NB4 (cell line): ENCODE results near the gene EMC10.

Experiments used
- DNase-seq: peaks from one replicate; pipeline ENCODE4 v3.0.0; 2010; ENCODE audit warnings: low read depth
- H3K4me3 ChIP-seq: one replicate; pipeline ENCODE4 v1.5.1; 2011; ENCODE audit warnings: mild to moderate bottlenecking, low read depth, low read length, moderate library complexity
- CTCF ChIP-seq: IDR thresholded peaks from one replicate; pipeline ENCODE4 v1.5.1; 2012; ENCODE audit warnings: low read depth, low read length
- MAX ChIP-seq: IDR thresholded peaks from 2 replicates; pipeline ENCODE4 v1.6.1; 2011; ENCODE audit warnings: low read depth, low read length
- MYC ChIP-seq: IDR thresholded peaks from 2 replicates; pipeline ENCODE4 v1.6.1; 2011; ENCODE audit warnings: low read depth, low read length
- POLR2A ChIP-seq: IDR thresholded peaks from 2 replicates; pipeline ENCODE4 v1.6.1; 2011; ENCODE audit warnings: mild to moderate bottlenecking; ENCODE audit not compliant: insufficient read length; ENCODE audit errors: extremely low read depth

Gene EMC10

GRCh38 chr19:50508843-50509190 is 32.5 kb downstream of the EMC10 start:
- no peak for DNase-seq
- H3K4me3 ChIP-seq: no peak overlapping the region
- TF ChIP-seq MAX: no peak
- TF ChIP-seq POLR2A: no peak
- no peak for TF ChIP-seq MYC
- no peak for TF ChIP-seq CTCF

- no peak for DNase-seq
- TF ChIP-seq MYC (no peak), MAX (no peak), POLR2A (no peak), CTCF (no peak)
- no peak overlapping the region for H3K4me3 ChIP-seq
Measured at GRCh38 chr19:50509366-50509765, 33.1 kb downstream of the EMC10 start.

- no peak for DNase-seq
- TF ChIP-seq POLR2A (no peak), MAX (no peak), CTCF (no peak), MYC (no peak)
- H3K4me3 ChIP-seq: peak overlapping the region; percentile 57
Measured at GRCh38 chr19:50510121-50510670, 33.9 kb downstream of the EMC10 start.

- H3K4me3 ChIP-seq: peak overlapping the region; percentile 57
- no peak for DNase-seq
- TF ChIP-seq MAX (no peak), POLR2A (no peak), CTCF (no peak), MYC (no peak)
Measured at GRCh38 chr19:50510700-50511068, 34.4 kb downstream of the EMC10 start.

GRCh38 chr19:50511069-50511822 is 34.9 kb downstream of the EMC10 start, which contains the start of gene JOSD2:
Gene JOSD2, minus strand, starts transcription at chr19:50511191. Its CDS starts 760 bp downstream, at chr19:50510431.
- peak within 1 kb of the TSS; percentile 73 for H3K4me3 ChIP-seq
- peak; percentile 59 for TF ChIP-seq POLR2A
- peak; percentile 95 for TF ChIP-seq MYC
- no peak for TF ChIP-seq CTCF
- TF ChIP-seq MAX: peak; percentile 83
- DNase-seq: peak; percentile 98
